IMR-90 (cell line): ENCODE data around the gene NPHS1. TPM values are rescaled to one million over a fixed set of nuclear protein-coding genes. Genes with fewer than 3 reads are reported as not detected.

ENCODE experiments used
- ATAC-seq: fragments of 200-7000 bp; cut with Tn5 transposase; 2 replicates; pipeline ENCODE4 v1.9.1; 2020; ENCODE audit warnings: low read depth, mild to moderate bottlenecking, moderate library complexity
- BruUV-seq: library from RNA; stranded (reverse); fragments of 400-500 nt; replicated peaks from 2 replicates; lab custom pipeline; 2021; lab: Mats Ljungman, UMichigan
- CTCF ChIA-PET: fragments of 300-600 bp; formaldehyde crosslinking; extraction: SDS; loops from one replicate; lab custom pipeline; 2021; ENCODE audit warnings: antibody characterized with exemption; lab: Yijun Ruan, JAX
- POLR2A ChIA-PET: fragments of 300-600 bp; sonication (Branson Sonifier 250); formaldehyde crosslinking; loops from one replicate; lab custom pipeline; 2022; ENCODE audit warnings: antibody characterized with exemption; ENCODE audit not compliant: unreplicated experiment; lab: Charles Lee
- DNase-seq: peaks from one replicate; pipeline ENCODE4 v3.0.0; 2013
- H2AFZ ChIP-seq: replicated peaks from 2 replicates; pipeline ENCODE3; 2013; ENCODE audit warnings: low read length, mild to moderate bottlenecking; ENCODE audit not compliant: poor library complexity
- H2AK5ac ChIP-seq: 2 replicates; pipeline ENCODE4 v1.6.1; 2013; ENCODE audit warnings: low read depth, low read length, inconsistent platforms
- H2AK9ac ChIP-seq: replicated peaks from 2 replicates; pipeline ENCODE3; 2013; ENCODE audit warnings: mild to moderate bottlenecking, low read depth, low read length, moderate library complexity; ENCODE audit not compliant: poor library complexity
- H2BK120ac ChIP-seq: 2 replicates; pipeline ENCODE4 v1.6.1; 2013; ENCODE audit warnings: low read depth, low read length, inconsistent platforms
- H2BK15ac ChIP-seq: 3 replicates; pipeline ENCODE4 v1.6.1; 2013; ENCODE audit warnings: low read depth, low read length, inconsistent platforms
- H2BK20ac ChIP-seq: 2 replicates; pipeline ENCODE4 v1.6.1; 2013; ENCODE audit warnings: low read depth, mild to moderate bottlenecking, inconsistent platforms, low read length, moderate library complexity
- H2BK5ac ChIP-seq: 2 replicates; pipeline ENCODE4 v1.6.1; 2013; ENCODE audit warnings: mild to moderate bottlenecking, low read depth, low read length, inconsistent platforms; ENCODE audit not compliant: poor library complexity, severe bottlenecking
- H3K14ac ChIP-seq: replicated peaks from 2 replicates; pipeline ENCODE4 v1.6.1; 2013; ENCODE audit warnings: low read depth, low read length, inconsistent platforms
- H3K18ac ChIP-seq: 2 replicates; pipeline ENCODE4 v1.6.1; 2013; ENCODE audit warnings: low read depth, low read length, control low read depth
- H3K23ac ChIP-seq: 2 replicates; pipeline ENCODE4 v1.6.1; 2013; ENCODE audit warnings: low read depth, low read length, inconsistent platforms
- H3K27ac ChIP-seq: 2 replicates; pipeline ENCODE4 v1.5.1; 2013; ENCODE audit warnings: mild to moderate bottlenecking, control low read depth, low read length; ENCODE audit not compliant: insufficient read depth
- H3K27me3 ChIP-seq: 2 replicates; pipeline ENCODE4 v1.6.1; 2013; ENCODE audit warnings: low read length; ENCODE audit not compliant: control insufficient read depth, insufficient read depth
- H3K36me3 ChIP-seq: 2 replicates; pipeline ENCODE4 v1.6.1; 2013; ENCODE audit warnings: low read length, mixed read lengths; ENCODE audit not compliant: control insufficient read depth, insufficient read depth
- H3K4ac ChIP-seq: 2 replicates; pipeline ENCODE4 v1.6.1; 2013; ENCODE audit warnings: low read depth, low read length, inconsistent platforms
- H3K4me1 ChIP-seq: 2 replicates; pipeline ENCODE4 v1.6.1; 2013; ENCODE audit warnings: low read length, mixed read lengths; ENCODE audit not compliant: control insufficient read depth, insufficient read depth
- H3K4me2 ChIP-seq: 2 replicates; pipeline ENCODE4 v1.6.1; 2013; ENCODE audit warnings: low read depth, mild to moderate bottlenecking, control low read depth, low read length, moderate library complexity
- H3K4me3 ChIP-seq: 2 replicates; pipeline ENCODE4 v1.5.1; 2013; ENCODE audit warnings: low read depth, mild to moderate bottlenecking, control low read depth, low read length, moderate library complexity; ENCODE audit not compliant: insufficient read depth
- H3K56ac ChIP-seq: 2 replicates; pipeline ENCODE4 v1.6.1; 2013; ENCODE audit warnings: low read length, inconsistent platforms; ENCODE audit not compliant: insufficient read depth; ENCODE audit errors: extremely low read depth
- H3K79me1 ChIP-seq, 2 experiments: 2 replicates each; pipeline ENCODE4 v1.6.1; 2013; ENCODE audit warnings: low read length in 2 of 2, inconsistent platforms in 1 of 2, low read depth in 1 of 2
- H3K9ac ChIP-seq: 2 replicates; pipeline ENCODE4 v1.6.1; 2013; ENCODE audit warnings: low read depth, low read length, control low read depth
- H3K9me1 ChIP-seq: 2 replicates; pipeline ENCODE4 v1.6.1; 2013; ENCODE audit warnings: low read length, inconsistent platforms; ENCODE audit not compliant: insufficient read depth
- H3K9me3 ChIP-seq: 2 replicates; pipeline ENCODE4 v1.6.1; 2013; ENCODE audit warnings: low read length; ENCODE audit not compliant: control insufficient read depth, insufficient read depth
- H4K20me1 ChIP-seq: 2 replicates; pipeline ENCODE4 v1.6.1; 2013; ENCODE audit warnings: low read length, inconsistent platforms; ENCODE audit not compliant: insufficient read depth
- H4K5ac ChIP-seq: 2 replicates; pipeline ENCODE4 v1.6.1; 2013; ENCODE audit warnings: mild to moderate bottlenecking, low read depth, low read length, control low read depth
- H4K8ac ChIP-seq, 2 experiments: 2 replicates each; pipeline ENCODE4 v1.6.1; 2013; ENCODE audit warnings: low read depth in 2 of 2, low read length in 2 of 2, control low read depth in 1 of 2, inconsistent platforms in 1 of 2
- H4K91ac ChIP-seq: 2 replicates; pipeline ENCODE4 v1.6.1; 2013; ENCODE audit warnings: low read depth, low read length, inconsistent platforms; ENCODE audit not compliant: insufficient read depth
- BHLHE40 ChIP-seq: fragments of 150-350 bp; IDR thresholded peaks from 2 replicates; pipeline ENCODE4 v1.6.1; 2016; ENCODE audit warnings: mild to moderate bottlenecking, low read depth, low read length
- CEBPB ChIP-seq: IDR thresholded peaks from 2 replicates; pipeline ENCODE4 v1.6.1; 2012; ENCODE audit warnings: low read depth, low read length, improper control_type of control experiment
- ELK1 ChIP-seq: fragments of 150-350 bp; IDR thresholded peaks from 2 replicates; pipeline ENCODE4 v1.6.1; 2016; ENCODE audit warnings: low read depth, mild to moderate bottlenecking, low read length, moderate library complexity, borderline replicate concordance
- MAFK ChIP-seq: IDR thresholded peaks from 2 replicates; pipeline ENCODE4 v1.6.1; 2012; ENCODE audit warnings: low read depth, low read length, improper control_type of control experiment
- MAZ ChIP-seq: IDR thresholded peaks from 2 replicates; pipeline ENCODE4 v1.6.1; 2012; ENCODE audit warnings: low read depth, mild to moderate bottlenecking, low read length, improper control_type of control experiment, moderate library complexity, borderline replicate concordance
- MXI1 ChIP-seq: IDR thresholded peaks from 2 replicates; pipeline ENCODE4 v1.6.1; 2012; ENCODE audit warnings: low read depth, mild to moderate bottlenecking, low read length, moderate library complexity, borderline replicate concordance
- NFE2L2 ChIP-seq: fragments of 150-350 bp; IDR thresholded peaks from 2 replicates; pipeline ENCODE4 v1.6.1; 2016; ENCODE audit warnings: low read depth, mild to moderate bottlenecking, low read length
- POLR2A ChIP-seq: IDR thresholded peaks from 2 replicates; pipeline ENCODE4 v1.6.1; 2012; ENCODE audit warnings: mild to moderate bottlenecking, low read depth, low read length
- RAD21 ChIP-seq: IDR thresholded peaks from 2 replicates; pipeline ENCODE4 v1.6.1; 2012; ENCODE audit warnings: low read length, improper control_type of control experiment
- RFX5 ChIP-seq: IDR thresholded peaks from 2 replicates; pipeline ENCODE4 v1.8.0; 2012; ENCODE audit warnings: low read depth, mild to moderate bottlenecking, low read length, moderate library complexity
- WGBS, 2 experiments: methylation state at CpG; one replicate each; pipeline versions ENCODE4 v1.1.5 to v1.1.7; 2013; ENCODE audit warnings: missing lambda C conversion rate in 2 of 2; ENCODE audit not compliant: insufficient read length in 1 of 2; ENCODE audit errors: extremely low coverage in 2 of 2; 5-methylcytosine and 5-hydroxymethylcytosine counted together
- dilution Hi-C: fragments of 300-500 bp; cut with HindIII; formaldehyde crosslinking; loops from one replicate; pipeline ENCODE4 v1.14.3; 2018; ENCODE audit warnings: low sequenced_read_pairs; ENCODE audit not compliant: unreplicated experiment
- in situ Hi-C: fragments of 300-500 bp; cut with MboI; formaldehyde crosslinking; loops from 3 replicates; pipeline ENCODE4 v1.14.3; 2019; ENCODE audit warnings: low sequenced_read_pairs, inconsistent platforms, mixed read lengths
- intact Hi-C: fragments of 100-400 bp; cut with micrococcal nuclease; formaldehyde crosslinking; loops from 2 replicates; pipeline ENCODE4 v1.10.0; 2022
- polyA plus RNA-seq, 3 experiments: library from polyadenylated mRNA; depleted of rRNA; stranded (reverse); fragments of >200 nt; gene quantifications; 2 replicates each; pipeline ENCODE4 v1.2.3, GENCODE V29; 2012; ENCODE audit warnings: low replicate concordance in 1 of 3
- total RNA-seq: library from RNA; depleted of rRNA; stranded (reverse); fragments of >200 nt; gene quantifications from 2 replicates; pipeline ENCODE4 v1.2.3, GENCODE V29; 2012
- TF ChIP-seq, protein P1 (sequence below): fragments of 150-350 bp; IDR thresholded peaks from 2 replicates; pipeline ENCODE4 v1.6.1; 2017; ENCODE audit warnings: mild to moderate bottlenecking, antibody characterized with exemption, low read length, low read depth
- TF ChIP-seq, protein P2 (sequence below): conservative IDR thresholded peaks from 2 replicates; pipeline ENCODE4 v1.5.1; 2012; ENCODE audit warnings: mild to moderate bottlenecking, low read depth, low read length, improper control_type of control experiment

NPHS1 gene
- total and polyA plus RNA-seq, 2 of the 4 experiments (the other 2 are of a cell fraction): not detected

DNA sequence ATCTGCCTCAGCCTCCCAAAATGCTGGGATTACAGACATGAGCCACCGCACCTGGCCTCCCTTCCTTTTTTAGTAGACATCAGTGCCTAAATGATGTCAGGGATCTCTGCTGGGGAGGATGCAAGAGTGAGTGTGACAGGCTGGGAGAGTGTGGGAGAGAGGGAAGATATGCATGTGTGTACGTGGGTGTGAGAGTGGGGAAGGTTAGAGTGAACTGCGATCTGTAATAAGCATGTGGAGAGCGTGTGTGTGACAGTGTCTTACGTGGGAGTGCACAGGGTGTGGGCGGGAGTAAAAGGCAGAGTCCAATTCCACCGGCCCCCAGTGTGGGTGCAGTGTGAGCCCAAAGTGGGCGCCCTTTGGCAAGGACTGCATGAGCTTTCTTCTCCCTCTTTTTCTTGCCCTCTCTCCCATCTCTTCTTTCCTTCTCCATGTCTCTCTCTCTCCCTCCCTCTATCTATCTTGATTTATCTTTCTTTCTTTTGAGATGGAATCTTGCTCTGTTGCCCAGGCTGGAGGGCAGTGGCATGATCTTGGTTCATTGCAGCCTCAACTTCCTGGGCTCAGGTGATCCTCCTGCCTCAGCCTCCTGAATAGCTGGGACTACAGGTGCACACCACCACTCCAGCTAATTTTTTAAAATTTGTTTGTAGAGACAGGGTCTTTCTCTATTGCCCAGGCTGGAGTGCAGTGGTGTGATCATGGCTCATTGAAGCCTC lies 893 bp upstream of the NPHS1 start:
- Histone ChIP-seq H2AK5ac (no peak overlapping the region), H3K23ac (no peak overlapping the region), H3K4me2 (no peak overlapping the region), H2BK15ac (no peak overlapping the region), H3K14ac (no peak overlapping the region), H2BK5ac (no peak overlapping the region), H3K27me3 (peaks cover 76% of the 10 kb centered on the region), H3K4me3 (no peak overlapping the region), H3K27ac (no peak overlapping the region), H3K9me3 (no peaks in the 10 kb centered on the region), H4K5ac (no peak overlapping the region), H3K4ac (no peak overlapping the region), H3K4me1 (no peaks in the 10 kb centered on the region; the same call in 1 of the 2 replicates), H4K91ac (no peak overlapping the region), H3K56ac (no peak overlapping the region), H4K8ac (no peak overlapping the region), H3K9me1 (no peaks in the 10 kb centered on the region), H2BK20ac (no peak overlapping the region), H2AK9ac (no peak overlapping the region), H4K20me1 (no peaks in the 10 kb centered on the region), H3K9ac (no peak overlapping the region), H3K79me1 (no peaks in the 10 kb centered on the region), H3K36me3 (no peaks in the 10 kb centered on the region), H2AFZ (no peak overlapping the region), H2BK120ac (no peak overlapping the region), H3K18ac (no peak overlapping the region)
- no peak for DNase-seq
- WGBS, 2 experiments: 51% methylated on average over 4 of the region's 8 CpGs; no CpG with 5 or more reads in 1 of the 2 experiments
- TF ChIP-seq BHLHE40 (no peak), MAFK (no peak), CEBPB (no peak), RAD21 (no peak), MXI1 (no peak), ELK1 (no peak), POLR2A (no peak), NFE2L2 (no peak), RFX5 (no peak), MAZ (no peak)
- TF ChIP-seq, protein P1, sequence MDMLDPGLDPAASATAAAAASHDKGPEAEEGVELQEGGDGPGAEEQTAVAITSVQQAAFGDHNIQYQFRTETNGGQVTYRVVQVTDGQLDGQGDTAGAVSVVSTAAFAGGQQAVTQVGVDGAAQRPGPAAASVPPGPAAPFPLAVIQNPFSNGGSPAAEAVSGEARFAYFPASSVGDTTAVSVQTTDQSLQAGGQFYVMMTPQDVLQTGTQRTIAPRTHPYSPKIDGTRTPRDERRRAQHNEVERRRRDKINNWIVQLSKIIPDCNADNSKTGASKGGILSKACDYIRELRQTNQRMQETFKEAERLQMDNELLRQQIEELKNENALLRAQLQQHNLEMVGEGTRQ: no peak
- TF ChIP-seq, protein P2, sequence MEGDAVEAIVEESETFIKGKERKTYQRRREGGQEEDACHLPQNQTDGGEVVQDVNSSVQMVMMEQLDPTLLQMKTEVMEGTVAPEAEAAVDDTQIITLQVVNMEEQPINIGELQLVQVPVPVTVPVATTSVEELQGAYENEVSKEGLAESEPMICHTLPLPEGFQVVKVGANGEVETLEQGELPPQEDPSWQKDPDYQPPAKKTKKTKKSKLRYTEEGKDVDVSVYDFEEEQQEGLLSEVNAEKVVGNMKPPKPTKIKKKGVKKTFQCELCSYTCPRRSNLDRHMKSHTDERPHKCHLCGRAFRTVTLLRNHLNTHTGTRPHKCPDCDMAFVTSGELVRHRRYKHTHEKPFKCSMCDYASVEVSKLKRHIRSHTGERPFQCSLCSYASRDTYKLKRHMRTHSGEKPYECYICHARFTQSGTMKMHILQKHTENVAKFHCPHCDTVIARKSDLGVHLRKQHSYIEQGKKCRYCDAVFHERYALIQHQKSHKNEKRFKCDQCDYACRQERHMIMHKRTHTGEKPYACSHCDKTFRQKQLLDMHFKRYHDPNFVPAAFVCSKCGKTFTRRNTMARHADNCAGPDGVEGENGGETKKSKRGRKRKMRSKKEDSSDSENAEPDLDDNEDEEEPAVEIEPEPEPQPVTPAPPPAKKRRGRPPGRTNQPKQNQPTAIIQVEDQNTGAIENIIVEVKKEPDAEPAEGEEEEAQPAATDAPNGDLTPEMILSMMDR: no peak
- CTCF ChIA-PET: no interaction called here
- ATAC-seq: no peak
- dilution Hi-C loops: no loop called here
- in situ Hi-C loops: no loop called here
- POLR2A ChIA-PET: no interaction called here
- BruUV-seq: no TSS peak
- intact Hi-C loops: loop anchor here (2.0 kb wide), 1 partner anchor 50 kb away; no protein-coding TSS in a partner anchor
